Measurements from ENCODE around the gene NUDT5.

GRCh38 chr10:12129222-12130111 lies 66.2 kb downstream of the NUDT5 start, which contains the start of gene SEC61A2:
- TF ChIP-seq POLR2A (IDR thresholded peaks at IDR 0.05; ENCODE audit: low read depth, low read length) (peak; percentile 67), POLR2AphosphoS5 (IDR thresholded peaks at IDR 0.05; ENCODE audit: low read depth, low read length) (no peak), PAX5 (IDR thresholded peaks at IDR 0.05; ENCODE audit: insufficient read depth, low read length, severe bottlenecking) (no peak), POU2F2 (IDR thresholded peaks at IDR 0.05; ENCODE audit: low read depth, low read length) (no peak)

Data from GM12891 (cell line).